GM19324 (cell line): ENCODE results near the gene IL1RAPL1.

Experiments
- ATAC-seq: cut with Tn5 transposase; IDR thresholded peaks from one replicate; pipeline ENCODE4 v1.9.1; 2021; ENCODE audit warnings: mild to moderate bottlenecking, moderate library complexity; ENCODE audit not compliant: unreplicated experiment, low FRiP score

The IL1RAPL1 gene

GRCh38 chrX:29671421-29671820, 1084.2 kb downstream of the IL1RAPL1 start:
- no peak for ATAC-seq

- no peak for ATAC-seq
These were observed 1100.4 kb downstream of the IL1RAPL1 start for GRCh38 chrX:29687687-29688086.

GRCh38 chrX:29690061-29690460, 1102.8 kb downstream of the IL1RAPL1 start:
- ATAC-seq: no peak

- ATAC-seq: no peak
These were observed 1103.8 kb downstream of the IL1RAPL1 start for GRCh38 chrX:29691044-29691443.

GRCh38 chrX:29693912-29694311, 1106.7 kb downstream of the IL1RAPL1 start:
- no peak for ATAC-seq

GRCh38 chrX:29699239-29699638, 1112.0 kb downstream of the IL1RAPL1 start:
- no peak for ATAC-seq

- no peak for ATAC-seq
These were observed 1119.8 kb downstream of the IL1RAPL1 start for GRCh38 chrX:29707088-29707487.

- ATAC-seq: no peak
These were observed 1133.9 kb downstream of the IL1RAPL1 start for GRCh38 chrX:29721152-29721551.

GRCh38 chrX:29724316-29724715, 1137.1 kb downstream of the IL1RAPL1 start:
- no peak for ATAC-seq

GRCh38 chrX:29726811-29727210, 1139.6 kb downstream of the IL1RAPL1 start:
- no peak for ATAC-seq

- no peak for ATAC-seq
These were observed 1141.4 kb downstream of the IL1RAPL1 start for GRCh38 chrX:29728639-29729038.

GRCh38 chrX:29744966-29745365, 1157.7 kb downstream of the IL1RAPL1 start:
- ATAC-seq: no peak

GRCh38 chrX:29746326-29746725, 1159.1 kb downstream of the IL1RAPL1 start:
- no peak for ATAC-seq

GRCh38 chrX:29762006-29762405, 1174.8 kb downstream of the IL1RAPL1 start:
- ATAC-seq: no peak

GRCh38 chrX:29775890-29776289, 1188.6 kb downstream of the IL1RAPL1 start:
- ATAC-seq: no peak

GRCh38 chrX:29787656-29788055, 1200.4 kb downstream of the IL1RAPL1 start:
- ATAC-seq: no peak

GRCh38 chrX:29788991-29789699, 1201.9 kb downstream of the IL1RAPL1 start:
- no peak for ATAC-seq

- ATAC-seq: no peak
These were observed 1205.1 kb downstream of the IL1RAPL1 start for GRCh38 chrX:29792335-29792734.

GRCh38 chrX:29797156-29797555, 1209.9 kb downstream of the IL1RAPL1 start:
- ATAC-seq: no peak

GRCh38 chrX:29798469-29798868, 1211.2 kb downstream of the IL1RAPL1 start:
- no peak for ATAC-seq

GRCh38 chrX:29813174-29813573, 1225.9 kb downstream of the IL1RAPL1 start:
- no peak for ATAC-seq

GRCh38 chrX:29824176-29824906, 1237.1 kb downstream of the IL1RAPL1 start:
- ATAC-seq: no peak
